Measurements from ENCODE around the gene BCAS1. TPM values are rescaled to one million over a fixed set of nuclear protein-coding genes. Genes with fewer than 3 reads are reported as not detected.

The BCAS1 gene
- total RNA-seq, 1 donor = under 0.01 TPM

GRCh38 chr20:54048481-54048880 lies 21.9 kb downstream of the BCAS1 start:
- DNase-seq (ENCODE audit: low read depth) = peak; percentile 11
- TF ChIP-seq CTCF (IDR thresholded peaks at IDR 0.05; ENCODE audit: insufficient read depth, low read depth, low read length) = no peak
- no peak overlapping the region for H3K4me3 ChIP-seq (ENCODE audit: low read depth, low read length)

GRCh38 chr20:54047720-54048119 lies 22.7 kb downstream of the BCAS1 start:
- TF ChIP-seq CTCF (IDR thresholded peaks at IDR 0.05; ENCODE audit: insufficient read depth, low read depth, low read length) = no peak
- no peak overlapping the region for H3K4me3 ChIP-seq (ENCODE audit: low read depth, low read length)
- no peak for DNase-seq (ENCODE audit: low read depth)

- H3K4me3 ChIP-seq (ENCODE audit: low read depth, low read length) = no peak overlapping the region
- TF ChIP-seq CTCF (IDR thresholded peaks at IDR 0.05; ENCODE audit: insufficient read depth, low read depth, low read length) = no peak
- DNase-seq (ENCODE audit: low read depth) = no peak
Observed at GRCh38 chr20:54047048-54047447, 23.3 kb downstream of the BCAS1 start.

- DNase-seq (ENCODE audit: low read depth) = peak; percentile 80
- TF ChIP-seq CTCF (IDR thresholded peaks at IDR 0.05; ENCODE audit: insufficient read depth, low read depth, low read length) = no peak
- no peak overlapping the region for H3K4me3 ChIP-seq (ENCODE audit: low read depth, low read length)
Observed at GRCh38 chr20:54044156-54044555, 26.2 kb downstream of the BCAS1 start.

- H3K4me3 ChIP-seq (ENCODE audit: low read depth, low read length) = no peak overlapping the region
- no peak for DNase-seq (ENCODE audit: low read depth)
- no peak for TF ChIP-seq CTCF (IDR thresholded peaks at IDR 0.05; ENCODE audit: insufficient read depth, low read depth, low read length)
Observed at GRCh38 chr20:54043076-54043967, 27.1 kb downstream of the BCAS1 start.

GRCh38 chr20:54042021-54042420 lies 28.4 kb downstream of the BCAS1 start:
- no peak for TF ChIP-seq CTCF (IDR thresholded peaks at IDR 0.05; ENCODE audit: insufficient read depth, low read depth, low read length)
- no peak overlapping the region for H3K4me3 ChIP-seq (ENCODE audit: low read depth, low read length)
- DNase-seq (ENCODE audit: low read depth) = no peak
